ENCODE results near the gene CHSY1. TPM values are rescaled to one million over a fixed set of nuclear protein-coding genes. Genes with fewer than 3 reads are reported as not detected.

CHSY1 gene
- total and polyA plus RNA-seq, 2 of the 4 experiments (the other 2 are of a cell fraction): 40.9 to 53.2 TPM

DNA sequence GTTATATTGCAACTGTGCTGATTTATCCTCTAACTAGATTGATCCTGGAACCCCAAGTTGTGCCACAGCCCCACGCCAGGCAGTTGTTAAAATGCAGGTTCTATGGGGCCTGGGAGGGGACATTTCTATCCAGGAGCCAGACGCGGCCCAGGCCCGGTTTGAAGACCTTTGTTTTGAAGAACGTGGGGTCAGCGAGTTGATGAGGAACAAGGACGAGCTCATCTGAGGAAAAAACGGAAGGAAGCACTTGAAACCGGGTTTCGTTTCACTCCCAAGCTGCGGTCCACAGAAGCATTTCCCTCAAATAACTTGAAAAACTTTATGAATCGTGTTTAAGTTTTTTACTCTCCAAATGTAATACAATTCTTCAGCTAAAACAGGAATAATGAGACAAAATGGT is 76.4 kb downstream of the CHSY1 start:
- no peak overlapping the region for H2BK120ac ChIP-seq (ENCODE audit: low read depth, low read length)
- H3K36me3 ChIP-seq (ENCODE audit: control insufficient read depth, insufficient read depth, low read length): peaks cover 40% of the 10 kb centered on the region
- H3K56ac ChIP-seq (ENCODE audit: extremely low read depth, insufficient read depth, low read length): no peak overlapping the region
- no peak overlapping the region for H3K4me3 ChIP-seq (ENCODE audit: insufficient read depth, low read depth, low read length)
- H2AK9ac ChIP-seq (replicated peaks; ENCODE audit: low read depth, low read length, poor library complexity): no peak overlapping the region
- no peak overlapping the region for H2BK15ac ChIP-seq (ENCODE audit: low read depth, low read length)
- no TSS peak for BruUV-seq (replicated peaks)
- dilution Hi-C loops (cut with HindIII; ENCODE audit: low sequenced_read_pairs, unreplicated experiment): no loop called here
- POLR2A ChIA-PET (ENCODE audit: unreplicated experiment): no interaction called here
- 88% methylated on average over 7 of the region's 12 CpGs; no CpG with 5 or more reads in 1 of the 2 experiments for WGBS, 2 experiments (ENCODE audit: extremely low coverage in 2 of 2, insufficient read length in 1 of 2)
- no peak overlapping the region for H3K23ac ChIP-seq (ENCODE audit: low read depth, low read length)
- peaks cover 3% of the 10 kb centered on the region for H3K9me3 ChIP-seq (ENCODE audit: control insufficient read depth, insufficient read depth, low read length)
- no peak overlapping the region for H3K9ac ChIP-seq (ENCODE audit: low read depth, low read length)
- no peak overlapping the region for H2AK5ac ChIP-seq (ENCODE audit: low read depth, low read length)
- no peak overlapping the region for H2AFZ ChIP-seq (replicated peaks; ENCODE audit: low read length, poor library complexity)
- intact Hi-C loops (cut with micrococcal nuclease): no loop called here
- TF ChIP-seq MXI1 (IDR thresholded peaks at IDR 0.05; ENCODE audit: borderline replicate concordance, low read depth, low read length) (no peak), FOS (IDR thresholded peaks at IDR 0.05; ENCODE audit: low read depth, low read length) (no peak), BHLHE40 (IDR thresholded peaks at IDR 0.05; ENCODE audit: low read depth, low read length) (no peak), CHD1 (IDR thresholded peaks at IDR 0.05; ENCODE audit: low read depth, low read length) (no peak), RFX5 (IDR thresholded peaks at IDR 0.05; ENCODE audit: low read depth, low read length) (no peak), POLR2A (IDR thresholded peaks at IDR 0.05; ENCODE audit: low read depth, low read length) (no peak), SMC3 (IDR thresholded peaks at IDR 0.05; ENCODE audit: low read depth, low read length) (no peak), MAFK (IDR thresholded peaks at IDR 0.05; ENCODE audit: low read depth, low read length) (no peak), RCOR1 (IDR thresholded peaks at IDR 0.05; ENCODE audit: insufficient replicate concordance, low read length) (no peak), CEBPB (IDR thresholded peaks at IDR 0.05; ENCODE audit: low read depth, low read length) (no peak), RAD21 (IDR thresholded peaks at IDR 0.05; ENCODE audit: low read length) (no peak), NFE2L2 (IDR thresholded peaks at IDR 0.05; ENCODE audit: low read depth, low read length) (no peak), MAZ (IDR thresholded peaks at IDR 0.05; ENCODE audit: borderline replicate concordance, low read depth, low read length) (no peak)
- TF ChIP-seq, protein P1, sequence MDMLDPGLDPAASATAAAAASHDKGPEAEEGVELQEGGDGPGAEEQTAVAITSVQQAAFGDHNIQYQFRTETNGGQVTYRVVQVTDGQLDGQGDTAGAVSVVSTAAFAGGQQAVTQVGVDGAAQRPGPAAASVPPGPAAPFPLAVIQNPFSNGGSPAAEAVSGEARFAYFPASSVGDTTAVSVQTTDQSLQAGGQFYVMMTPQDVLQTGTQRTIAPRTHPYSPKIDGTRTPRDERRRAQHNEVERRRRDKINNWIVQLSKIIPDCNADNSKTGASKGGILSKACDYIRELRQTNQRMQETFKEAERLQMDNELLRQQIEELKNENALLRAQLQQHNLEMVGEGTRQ (IDR thresholded peaks at IDR 0.05; ENCODE audit: low read depth, low read length): no peak
- TF ChIP-seq, protein P2, sequence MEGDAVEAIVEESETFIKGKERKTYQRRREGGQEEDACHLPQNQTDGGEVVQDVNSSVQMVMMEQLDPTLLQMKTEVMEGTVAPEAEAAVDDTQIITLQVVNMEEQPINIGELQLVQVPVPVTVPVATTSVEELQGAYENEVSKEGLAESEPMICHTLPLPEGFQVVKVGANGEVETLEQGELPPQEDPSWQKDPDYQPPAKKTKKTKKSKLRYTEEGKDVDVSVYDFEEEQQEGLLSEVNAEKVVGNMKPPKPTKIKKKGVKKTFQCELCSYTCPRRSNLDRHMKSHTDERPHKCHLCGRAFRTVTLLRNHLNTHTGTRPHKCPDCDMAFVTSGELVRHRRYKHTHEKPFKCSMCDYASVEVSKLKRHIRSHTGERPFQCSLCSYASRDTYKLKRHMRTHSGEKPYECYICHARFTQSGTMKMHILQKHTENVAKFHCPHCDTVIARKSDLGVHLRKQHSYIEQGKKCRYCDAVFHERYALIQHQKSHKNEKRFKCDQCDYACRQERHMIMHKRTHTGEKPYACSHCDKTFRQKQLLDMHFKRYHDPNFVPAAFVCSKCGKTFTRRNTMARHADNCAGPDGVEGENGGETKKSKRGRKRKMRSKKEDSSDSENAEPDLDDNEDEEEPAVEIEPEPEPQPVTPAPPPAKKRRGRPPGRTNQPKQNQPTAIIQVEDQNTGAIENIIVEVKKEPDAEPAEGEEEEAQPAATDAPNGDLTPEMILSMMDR (conservative IDR thresholded peaks at IDR 0.05; ENCODE audit: low read depth, low read length): no peak
- TF ChIP-seq, protein P3, sequence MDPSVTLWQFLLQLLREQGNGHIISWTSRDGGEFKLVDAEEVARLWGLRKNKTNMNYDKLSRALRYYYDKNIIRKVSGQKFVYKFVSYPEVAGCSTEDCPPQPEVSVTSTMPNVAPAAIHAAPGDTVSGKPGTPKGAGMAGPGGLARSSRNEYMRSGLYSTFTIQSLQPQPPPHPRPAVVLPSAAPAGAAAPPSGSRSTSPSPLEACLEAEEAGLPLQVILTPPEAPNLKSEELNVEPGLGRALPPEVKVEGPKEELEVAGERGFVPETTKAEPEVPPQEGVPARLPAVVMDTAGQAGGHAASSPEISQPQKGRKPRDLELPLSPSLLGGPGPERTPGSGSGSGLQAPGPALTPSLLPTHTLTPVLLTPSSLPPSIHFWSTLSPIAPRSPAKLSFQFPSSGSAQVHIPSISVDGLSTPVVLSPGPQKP (IDR thresholded peaks at IDR 0.05; ENCODE audit: borderline replicate concordance, low read depth, low read length): no peak
- no peak overlapping the region for H2BK20ac ChIP-seq (ENCODE audit: low read depth, low read length)
- peaks cover 32% of the 10 kb centered on the region for H3K9me1 ChIP-seq (ENCODE audit: insufficient read depth, low read length)
- no peak overlapping the region for H4K5ac ChIP-seq (ENCODE audit: low read depth, low read length)
- H3K27ac ChIP-seq (ENCODE audit: insufficient read depth, low read length): no peak overlapping the region
- peaks cover 37 to 74% of the 10 kb centered on the region in 2 experiments for H3K79me1 ChIP-seq (ENCODE audit: low read depth in 1 of 2, low read length in 2 of 2)
- H4K91ac ChIP-seq (ENCODE audit: insufficient read depth, low read depth, low read length): no peak overlapping the region
- H4K20me1 ChIP-seq (ENCODE audit: insufficient read depth, low read length): peaks cover 16% of the 10 kb centered on the region
- no peak overlapping the region for H2BK5ac ChIP-seq (ENCODE audit: low read depth, low read length, poor library complexity, severe bottlenecking)
- no peak overlapping the region for H4K8ac ChIP-seq (ENCODE audit: low read depth in 2 of 2, low read length in 2 of 2)
- no peak overlapping the region for H3K4ac ChIP-seq (ENCODE audit: low read depth, low read length)
- in situ Hi-C loops (cut with MboI; ENCODE audit: low sequenced_read_pairs): no loop called here
- no peak overlapping the region for H3K4me2 ChIP-seq (ENCODE audit: low read depth, low read length)
- H3K4me1 ChIP-seq (ENCODE audit: control insufficient read depth, insufficient read depth, low read length): peaks cover 42% of the 10 kb centered on the region
- no peak overlapping the region for H3K18ac ChIP-seq (ENCODE audit: low read depth, low read length)
- DNase-seq: no peak
- H3K14ac ChIP-seq (replicated peaks; ENCODE audit: low read depth, low read length): no peak overlapping the region
- no peak for ATAC-seq (ENCODE audit: low read depth)
- no peaks in the 10 kb centered on the region for H3K27me3 ChIP-seq (ENCODE audit: control insufficient read depth, insufficient read depth, low read length)
- CTCF ChIA-PET: no interaction called here
